Measurements from ENCODE around the gene AKAP9. TPM values are rescaled to one million over a fixed set of nuclear protein-coding genes. Genes with fewer than 3 reads are reported as not detected.
A peak's percentile ranks its signal among the peaks of the same experiment; 100 is the strongest.

The AKAP9 gene
- polyA plus RNA-seq, 1 donor (not counting 4 experiments of a cell fraction or from before 2014, with no cell fraction given), result 19.0 TPM

- H2AFZ ChIP-seq (ENCODE audit: control insufficient read depth, low read length), result no peak overlapping the region
- no peaks in the 10 kb centered on the region for H3K79me2 ChIP-seq (ENCODE audit: control insufficient read depth, insufficient read depth, low read length)
- no peak overlapping the region for H3K4me3 ChIP-seq (ENCODE audit: control insufficient read depth in 2 of 3, extremely low read depth in 1 of 3, insufficient read depth in 2 of 3, low read depth in 1 of 3, low read length in 3 of 3)
- H3K9me3 ChIP-seq (ENCODE audit: control insufficient read depth, low read depth, low read length), result no peaks in the 10 kb centered on the region
- peaks cover 0 to 8% of the 10 kb centered on the region in 2 experiments for H3K36me3 ChIP-seq (ENCODE audit: control insufficient read depth in 2 of 2, extremely low read depth in 1 of 2, insufficient read depth in 2 of 2, low read length in 2 of 2)
- FAIRE-seq (no peak), DNase-seq (ENCODE audit: low read depth, low spot score) (no peak)
- TF ChIP-seq EZH2 (IDR thresholded peaks at IDR 0.05; ENCODE audit: low read length) (no peak), CTCF (optimal IDR thresholded peaks at IDR 0.05 in 1 of 3, IDR thresholded peaks at IDR 0.05 in 1 of 3, conservative IDR thresholded peaks at IDR 0.05 in 1 of 3; ENCODE audit: extremely low read depth in 1 of 3, insufficient read depth in 2 of 3, low read length in 3 of 3) (no peak)
- dilution Hi-C loops (cut with MboI; ENCODE audit: extremely low pct_ligation_motif_present, low sequenced_read_pairs), result no loop called here
- no peak overlapping the region for H3K27ac ChIP-seq (ENCODE audit: control insufficient read depth, insufficient read depth, low read length)
- H3K4me2 ChIP-seq (ENCODE audit: control insufficient read depth, extremely low read depth, insufficient read depth, low read depth, low read length), result no peak overlapping the region
- no peaks in the 10 kb centered on the region for H4K20me1 ChIP-seq (ENCODE audit: control insufficient read depth, extremely low read depth, insufficient read depth, low read length)
- H3K9me1 ChIP-seq (ENCODE audit: control insufficient read depth, extremely low read depth, insufficient read depth, low read length), result no peaks in the 10 kb centered on the region
- H3K9ac ChIP-seq (ENCODE audit: control insufficient read depth, extremely low read depth, insufficient read depth, low read length), result no peak overlapping the region
- H3K27me3 ChIP-seq (ENCODE audit: control insufficient read depth, extremely low read depth, insufficient read depth, low read length), result no peaks in the 10 kb centered on the region
- no peaks in the 10 kb centered on the region for H3K4me1 ChIP-seq (ENCODE audit: control insufficient read depth, extremely low read depth, insufficient read depth, low read length)
These were observed 59.2 kb downstream of the AKAP9 start for GRCh38 chr7:91999631-92000565.

GRCh38 chr7:92002720-92003119 is 62.1 kb downstream of the AKAP9 start:
- Histone ChIP-seq H3K27ac (ENCODE audit: control insufficient read depth, insufficient read depth, low read length) (no peak overlapping the region), H3K4me2 (ENCODE audit: control insufficient read depth, extremely low read depth, insufficient read depth, low read depth, low read length) (no peak overlapping the region), H3K79me2 (ENCODE audit: control insufficient read depth, insufficient read depth, low read length) (no peaks in the 10 kb centered on the region), H3K4me1 (ENCODE audit: control insufficient read depth, extremely low read depth, insufficient read depth, low read length) (no peaks in the 10 kb centered on the region), H3K9me1 (ENCODE audit: control insufficient read depth, extremely low read depth, insufficient read depth, low read length) (no peaks in the 10 kb centered on the region), H3K9ac (ENCODE audit: control insufficient read depth, extremely low read depth, insufficient read depth, low read length) (no peak overlapping the region), H4K20me1 (ENCODE audit: control insufficient read depth, extremely low read depth, insufficient read depth, low read length) (no peaks in the 10 kb centered on the region), H3K27me3 (ENCODE audit: control insufficient read depth, extremely low read depth, insufficient read depth, low read length) (no peaks in the 10 kb centered on the region), H3K9me3 (ENCODE audit: control insufficient read depth, low read depth, low read length) (no peaks in the 10 kb centered on the region), H2AFZ (ENCODE audit: control insufficient read depth, low read length) (no peak overlapping the region), H3K4me3 (ENCODE audit: control insufficient read depth in 2 of 3, extremely low read depth in 1 of 3, insufficient read depth in 2 of 3, low read depth in 1 of 3, low read length in 3 of 3) (no peak overlapping the region), H3K36me3 (ENCODE audit: control insufficient read depth in 2 of 2, extremely low read depth in 1 of 2, insufficient read depth in 2 of 2, low read length in 2 of 2) (peaks cover 0 to 6% of the 10 kb centered on the region in 2 experiments)
- dilution Hi-C loops (cut with MboI; ENCODE audit: extremely low pct_ligation_motif_present, low sequenced_read_pairs), result no loop called here
- TF ChIP-seq CTCF (optimal IDR thresholded peaks at IDR 0.05 in 1 of 3, IDR thresholded peaks at IDR 0.05 in 1 of 3, conservative IDR thresholded peaks at IDR 0.05 in 1 of 3; ENCODE audit: extremely low read depth in 1 of 3, insufficient read depth in 2 of 3, low read length in 3 of 3) (no peak), EZH2 (IDR thresholded peaks at IDR 0.05; ENCODE audit: low read length) (no peak)
- DNase-seq (ENCODE audit: low read depth, low spot score) (no peak), FAIRE-seq (peak; percentile 20)
